CD1c-positive myeloid dendritic cell (primary cell): Measurements from ENCODE around the gene SMARCC1.

Experiments
- DNase-seq: peaks from one replicate; pipeline ENCODE4 v3.0.0-alpha.2; 2016; ENCODE audit errors: extremely low spot score

Gene SMARCC1

DNA sequence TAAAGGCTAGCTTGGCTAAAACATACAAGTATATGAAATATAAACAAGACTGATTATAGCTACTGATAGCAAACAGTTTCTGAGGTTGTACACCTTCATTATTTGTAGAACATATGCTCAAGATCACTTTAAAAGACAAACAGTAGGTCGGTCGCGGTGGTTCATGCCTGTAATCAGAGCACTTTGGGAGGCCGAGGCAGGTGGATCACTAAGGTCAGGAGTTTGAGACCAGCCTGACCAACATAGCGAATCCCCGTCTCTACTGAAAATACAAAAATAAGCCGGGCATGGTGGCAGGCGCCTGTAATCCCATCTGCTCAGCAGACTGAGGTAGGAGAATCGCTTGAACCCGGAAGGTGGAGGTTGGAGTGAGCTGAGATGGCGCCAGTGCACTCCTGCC, 80.3 kb downstream of the SMARCC1 start:
- DNase-seq, result no peak

DNA sequence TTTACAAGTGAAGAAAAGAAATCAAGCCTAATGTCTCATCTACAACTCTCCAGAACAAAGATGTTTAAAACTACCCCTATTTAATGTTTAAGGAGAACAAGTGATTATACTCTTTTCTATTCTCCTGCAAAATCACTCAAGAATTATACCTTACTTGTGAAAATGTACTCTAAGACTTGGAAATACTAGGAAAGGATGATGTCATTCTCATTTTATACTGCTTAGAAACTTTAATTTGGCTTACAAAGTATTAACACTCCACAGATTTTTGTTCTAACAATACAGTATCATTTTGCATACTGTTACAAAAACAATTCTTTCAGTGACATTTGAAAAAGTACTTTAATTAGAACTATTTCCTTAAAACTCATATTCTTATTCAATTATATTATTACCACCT, 89.5 kb downstream of the SMARCC1 start:
- DNase-seq, result no peak

DNA sequence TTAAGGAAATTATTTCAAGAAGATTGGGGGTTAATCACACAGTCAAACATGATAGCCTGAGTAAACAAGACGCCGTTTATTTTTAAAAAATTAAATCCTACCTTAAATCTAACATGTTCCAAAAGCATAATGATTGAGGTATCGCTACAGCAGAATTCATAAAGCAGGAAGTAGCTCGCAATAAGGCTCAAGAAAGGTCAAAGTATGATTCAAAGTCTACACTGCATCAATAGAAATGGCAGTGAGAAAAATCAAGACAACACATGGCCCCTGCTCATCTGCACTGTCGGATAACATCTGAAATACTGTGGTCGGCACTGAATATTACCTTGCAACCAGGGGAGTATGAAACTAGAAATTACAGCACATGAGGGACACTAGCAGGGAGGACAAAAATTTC, 93.2 kb downstream of the SMARCC1 start:
- no peak for DNase-seq

DNA sequence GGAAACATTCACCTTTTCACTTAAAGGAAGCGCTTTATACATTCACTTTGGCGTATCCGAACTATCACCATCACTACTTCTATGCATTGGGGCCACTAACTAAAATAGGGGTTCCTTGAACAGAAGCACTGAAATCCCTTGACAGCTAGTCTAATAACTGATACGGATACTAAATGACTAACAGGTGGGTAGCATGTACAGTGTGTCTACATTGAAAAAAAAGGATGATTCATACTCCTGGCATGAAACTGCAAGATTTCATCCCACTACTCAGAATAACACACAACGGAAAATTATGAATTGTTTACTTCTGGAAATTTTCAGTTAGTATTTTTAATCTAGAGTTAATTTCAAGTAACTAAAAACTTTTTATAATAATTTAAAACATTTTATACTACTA, 96.7 kb downstream of the SMARCC1 start:
- DNase-seq, result no peak

DNA sequence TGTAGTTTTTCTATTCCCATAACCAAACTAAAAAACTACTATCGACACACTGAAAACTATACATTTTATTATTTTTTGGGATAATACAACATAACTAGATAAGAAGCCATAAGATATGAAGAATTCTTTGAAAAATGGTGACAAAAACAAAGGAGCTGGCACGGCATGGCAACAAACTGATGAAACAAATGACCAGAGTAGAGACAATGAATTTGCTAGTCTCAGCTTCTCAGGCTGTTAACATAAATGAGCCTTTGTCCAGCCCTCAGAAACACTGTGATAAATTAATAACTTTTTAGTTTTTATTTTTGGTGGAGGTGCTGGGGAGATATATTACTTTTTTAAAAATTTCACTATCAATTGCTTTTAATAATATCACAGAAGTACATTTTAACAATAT, 100.7 kb downstream of the SMARCC1 start:
- no peak for DNase-seq

DNA sequence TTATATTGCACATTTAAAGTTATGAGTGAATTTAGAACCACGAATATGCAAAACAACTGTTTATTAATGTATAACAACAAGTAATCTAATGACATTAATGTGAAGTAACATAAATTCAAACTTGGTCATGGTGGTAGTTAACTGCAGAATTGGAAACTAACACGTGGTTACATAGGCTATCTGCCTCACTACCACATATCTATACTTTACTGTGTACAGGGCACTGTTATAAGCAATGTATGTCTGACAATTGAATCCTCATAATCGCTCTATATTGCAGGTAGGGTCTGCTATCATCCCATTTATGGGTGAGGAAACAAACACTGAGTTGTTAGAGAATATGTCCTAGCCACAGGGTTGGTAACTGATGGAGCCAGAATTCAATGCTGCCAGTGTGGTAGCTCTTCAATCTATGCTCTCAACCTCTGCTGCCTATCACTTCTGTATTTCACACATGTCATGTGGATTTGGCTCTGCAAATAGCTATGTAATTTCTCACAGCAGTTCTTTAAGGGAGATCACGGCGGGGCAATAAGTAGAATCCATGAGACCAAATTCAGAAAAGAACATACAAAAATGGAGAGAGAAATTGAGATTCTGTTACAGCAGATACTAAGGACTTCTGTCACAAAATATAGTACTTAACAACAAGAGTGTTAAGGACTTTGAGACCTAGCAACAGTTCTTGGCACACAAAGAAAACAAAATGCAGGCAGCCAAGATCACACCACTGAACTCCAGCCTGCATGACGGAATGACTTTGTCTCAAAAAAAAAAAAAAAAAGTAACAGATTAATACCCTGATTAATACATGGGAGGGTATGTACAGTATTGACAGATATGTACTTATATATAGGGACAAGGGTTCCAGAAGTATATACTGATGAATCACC, 103.0 kb downstream of the SMARCC1 start:
- no peak for DNase-seq

DNA sequence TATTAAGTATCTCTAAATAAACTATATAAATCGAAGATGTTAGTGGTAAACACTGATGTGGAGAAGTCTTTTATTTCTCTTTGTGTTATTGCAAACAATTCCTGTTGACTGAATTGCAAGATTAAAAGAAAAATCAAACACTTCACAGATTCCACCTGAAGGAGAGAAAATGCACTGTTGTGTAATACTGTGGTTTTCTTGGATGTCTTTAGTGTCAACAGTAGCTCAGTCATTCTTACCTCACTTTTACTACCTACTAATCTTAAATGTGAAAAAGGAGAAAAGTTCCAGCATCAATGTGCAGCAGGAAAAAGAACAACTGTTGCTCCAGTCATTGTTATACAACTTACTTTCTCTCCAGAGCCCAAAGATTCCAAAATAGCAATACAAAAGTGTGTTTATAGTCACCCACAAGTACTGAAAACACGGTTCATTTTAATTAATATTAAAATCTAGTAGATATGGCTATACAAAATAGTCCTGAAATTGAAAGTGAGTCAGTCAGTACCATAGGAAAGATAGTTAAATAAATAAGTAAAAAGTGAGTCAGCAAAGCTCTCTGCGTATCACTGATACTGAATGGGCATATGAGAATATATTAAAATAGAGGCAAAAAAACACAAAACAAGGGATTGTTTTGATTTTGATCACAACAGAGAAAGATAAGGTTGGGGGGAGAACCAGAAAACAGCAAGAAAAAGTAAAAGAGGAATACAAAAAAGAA, 112.5 kb downstream of the SMARCC1 start:
- DNase-seq, result no peak

DNA sequence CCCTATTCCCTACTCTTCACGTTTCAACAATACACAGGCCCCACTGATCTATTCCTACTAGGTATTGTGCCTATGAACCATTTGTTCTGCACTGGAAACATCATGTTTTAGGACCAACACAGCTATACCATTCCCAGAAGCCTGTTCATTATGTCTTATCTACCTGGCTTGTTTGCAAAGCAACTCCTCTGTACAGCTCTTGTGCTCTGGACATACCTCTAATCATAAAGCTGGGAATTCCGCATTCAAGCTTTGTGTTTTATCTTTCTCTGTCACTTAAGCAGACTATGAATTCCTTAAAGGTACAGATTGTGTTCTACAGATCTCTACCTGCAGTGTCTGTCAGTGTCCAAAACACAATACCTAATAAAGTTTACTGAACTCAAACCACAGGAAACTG, 115.6 kb downstream of the SMARCC1 start:
- DNase-seq, result no peak

DNA sequence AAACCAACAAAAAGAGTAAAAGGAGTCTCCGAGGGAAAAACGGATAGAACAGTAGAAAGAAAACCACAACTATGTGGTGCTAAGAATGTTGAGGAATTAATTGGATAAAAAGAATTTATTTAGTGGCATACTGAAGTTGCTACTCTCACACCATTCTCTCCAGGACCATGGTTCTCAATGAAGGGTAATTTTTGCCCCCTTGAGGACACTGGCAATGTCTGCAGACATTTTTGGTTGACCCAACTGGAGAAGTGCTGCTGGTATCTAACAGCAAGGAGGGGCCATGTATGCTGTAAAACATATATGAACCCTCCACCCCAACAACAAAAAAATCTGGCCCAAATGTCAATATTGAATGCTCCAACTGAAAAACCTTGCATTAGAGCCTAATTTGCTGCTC, 117.2 kb downstream of the SMARCC1 start:
- peak; percentile 7 for DNase-seq

DNA sequence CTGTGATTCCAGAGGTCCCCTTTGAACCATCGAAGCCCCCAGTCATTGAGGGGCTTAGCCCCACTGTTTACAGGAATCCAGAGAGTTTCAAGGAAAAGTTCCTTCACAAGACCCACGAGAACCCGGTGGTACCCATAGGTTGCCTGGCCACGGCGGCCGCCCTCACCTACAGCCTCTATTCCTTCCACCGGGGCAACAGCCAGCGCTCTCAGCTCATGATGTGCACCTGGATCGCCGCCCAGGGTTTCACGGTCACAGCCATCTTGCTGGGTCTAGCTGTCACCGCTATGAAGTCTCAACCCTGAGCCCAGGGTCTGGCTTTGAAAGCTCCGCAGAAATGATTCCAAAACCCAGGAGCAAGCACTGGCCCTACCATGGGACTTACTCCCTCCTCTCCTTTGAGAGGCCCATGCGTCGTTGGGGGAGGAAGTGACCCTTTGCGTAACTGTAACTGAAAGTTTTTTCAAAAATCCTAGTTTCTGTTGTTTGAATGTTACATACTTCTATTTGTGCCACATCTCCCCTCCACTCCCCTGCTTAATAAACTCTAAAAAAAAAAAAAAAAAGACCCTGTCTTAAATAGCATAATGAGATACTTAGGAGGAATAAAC, 118.0 kb downstream of the SMARCC1 start:
- no peak for DNase-seq

DNA sequence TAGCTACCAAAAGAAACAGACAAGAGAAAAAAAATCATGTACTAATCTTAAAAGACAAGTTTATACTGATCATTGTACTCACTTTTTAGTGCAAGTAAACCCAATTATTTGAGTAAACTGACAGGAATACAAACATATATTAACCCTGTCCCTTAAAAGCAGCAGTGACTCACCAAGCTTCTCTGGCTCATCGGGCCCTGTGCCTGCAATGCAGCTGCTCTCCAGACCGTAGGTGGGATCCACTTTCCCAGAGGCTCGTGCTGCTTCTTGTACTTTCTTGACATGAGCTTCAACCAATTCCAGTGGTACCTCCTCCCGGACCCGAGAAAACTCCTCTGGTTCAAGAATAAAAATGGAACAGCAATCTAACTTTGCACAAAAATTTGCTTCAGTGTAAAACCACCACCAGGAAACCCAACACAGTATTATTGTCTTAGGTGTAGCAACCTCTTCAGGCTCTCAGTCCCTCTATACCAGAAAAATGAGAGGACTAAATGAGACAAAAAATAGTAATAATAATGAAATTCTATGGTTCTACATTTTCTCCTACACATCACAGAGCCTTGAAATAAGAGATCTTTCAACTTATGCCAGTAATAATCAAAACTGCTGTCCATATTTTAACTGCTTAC, 120.5 kb downstream of the SMARCC1 start:
- no peak for DNase-seq

DNA sequence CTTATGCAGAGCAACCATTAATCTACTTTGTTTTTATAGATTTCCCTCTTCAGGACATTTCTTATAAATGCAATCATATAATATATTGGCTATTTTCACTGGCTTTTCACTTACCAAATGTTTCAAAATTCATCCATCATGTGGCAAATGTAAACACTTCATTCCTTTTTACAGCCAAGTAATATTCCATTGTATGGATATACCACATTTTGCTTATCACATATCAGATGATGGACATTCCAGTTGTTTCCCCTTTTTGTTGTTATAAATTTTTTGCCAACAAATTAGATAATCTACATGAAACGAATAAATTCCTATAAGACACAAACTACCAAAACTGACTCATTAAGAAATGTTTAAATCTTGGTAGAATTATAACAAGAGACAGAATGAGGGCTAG, 123.2 kb downstream of the SMARCC1 start:
- DNase-seq, result no peak

DNA sequence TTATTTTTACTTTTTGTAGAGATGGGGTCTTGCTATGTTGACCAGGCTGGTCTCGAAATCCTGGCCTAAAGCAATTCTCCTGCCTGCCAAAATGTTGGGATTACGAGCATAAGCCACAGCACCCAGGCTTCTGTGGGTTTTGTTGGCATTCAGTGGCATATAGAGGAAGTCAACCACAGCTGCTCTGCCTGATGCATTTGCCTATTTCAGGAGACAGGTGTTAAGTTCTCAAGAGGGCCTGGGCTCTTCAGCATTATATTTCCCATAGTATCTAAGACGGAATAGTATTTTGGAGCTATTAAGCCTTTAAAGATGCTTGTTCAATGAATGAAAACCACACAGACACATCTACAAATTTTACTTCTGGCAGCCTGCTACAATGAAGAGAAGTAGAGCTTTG, 129.6 kb downstream of the SMARCC1 start:
- no peak for DNase-seq

DNA sequence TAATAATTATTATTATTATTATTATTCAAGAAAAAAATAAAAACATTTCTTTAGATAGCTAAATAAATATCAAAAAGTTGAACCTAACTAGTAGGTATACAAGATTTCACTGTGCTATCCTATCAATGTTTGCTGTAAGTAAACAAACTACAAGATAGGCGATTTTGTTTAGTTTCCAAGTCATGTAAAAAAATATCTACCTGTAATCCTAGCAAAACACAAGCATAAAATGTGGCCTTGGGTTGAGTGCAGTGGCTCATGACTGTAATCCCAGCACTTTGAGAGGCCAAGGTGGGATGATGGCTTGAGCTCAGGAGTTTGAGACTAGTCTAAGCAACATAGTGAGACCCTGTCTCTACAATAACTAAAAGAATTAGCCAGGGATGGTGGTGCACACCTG, 131.4 kb downstream of the SMARCC1 start:
- no peak for DNase-seq

DNA sequence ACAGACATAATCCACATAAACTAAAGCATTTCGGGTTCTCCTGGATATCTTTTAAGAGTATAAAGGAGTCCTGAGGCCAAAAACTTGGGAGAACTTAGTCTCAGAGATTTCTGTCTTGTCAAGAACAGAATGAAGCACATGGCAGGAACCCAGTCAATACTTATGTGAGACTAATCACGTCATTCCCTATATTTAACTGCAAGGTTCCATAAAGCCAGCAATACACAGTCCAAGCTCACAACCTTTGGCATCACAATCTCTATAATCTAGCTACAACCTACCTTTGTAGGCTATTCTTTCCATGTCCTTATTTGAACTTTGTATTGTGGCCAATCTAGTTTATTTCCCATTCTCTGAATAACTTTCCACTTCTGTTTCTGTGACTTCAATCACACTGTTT, 134.1 kb downstream of the SMARCC1 start:
- no peak for DNase-seq

DNA sequence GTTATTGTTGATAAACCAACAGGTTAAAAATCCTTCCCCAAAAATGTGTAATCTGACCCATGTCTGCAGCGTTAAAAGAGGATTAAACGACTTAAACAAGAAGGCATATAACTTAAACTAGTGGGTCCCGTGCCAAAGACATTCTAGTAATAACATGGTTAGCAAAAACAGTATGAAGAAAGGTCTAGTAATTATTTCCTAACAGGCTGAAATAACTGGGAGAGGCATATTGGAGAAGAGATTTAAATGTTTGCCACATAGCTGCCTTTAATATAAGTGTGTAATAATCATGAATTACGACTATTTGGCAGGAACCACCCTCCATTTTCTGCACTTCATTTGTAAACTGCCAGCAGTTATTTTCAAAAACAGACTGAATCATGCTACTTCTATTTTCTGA, 135.3 kb downstream of the SMARCC1 start:
- DNase-seq, result no peak

DNA sequence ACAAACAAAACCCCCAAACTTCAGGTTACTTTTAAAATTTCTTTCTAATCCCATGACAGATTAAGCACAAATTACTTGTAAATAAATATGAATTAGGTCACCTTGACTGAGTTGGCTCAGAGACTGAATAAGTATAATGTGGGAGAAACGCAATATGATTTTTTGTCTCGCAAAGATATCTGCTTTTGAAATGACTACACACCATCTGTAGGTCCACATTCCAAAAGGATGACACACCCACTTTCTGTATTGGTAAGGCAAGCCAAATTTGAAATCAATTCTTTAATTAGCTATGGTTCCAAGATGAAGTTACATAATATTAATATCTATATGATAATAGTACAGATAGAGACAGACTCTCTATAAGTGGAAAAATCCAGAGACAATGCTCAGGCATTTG, 136.1 kb downstream of the SMARCC1 start:
- DNase-seq, result no peak

DNA sequence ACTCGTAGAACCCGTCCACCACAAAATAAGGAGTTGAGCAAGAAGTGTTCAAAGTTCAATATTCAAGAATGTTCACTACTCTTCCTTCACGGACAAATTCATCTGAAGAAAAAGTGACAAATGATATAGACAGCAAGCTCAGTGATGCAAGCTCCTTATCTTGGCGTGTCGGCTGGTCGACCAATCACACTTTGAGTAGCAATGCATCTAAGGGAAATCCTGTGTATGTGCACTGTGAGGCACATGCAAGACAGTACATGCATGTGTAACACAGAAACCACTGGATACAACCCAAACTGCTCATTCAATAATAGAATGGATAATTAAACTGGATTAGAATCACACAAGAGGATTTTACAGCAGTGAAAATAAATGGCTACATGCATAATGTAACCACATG, 138.6 kb downstream of the SMARCC1 start:
- no peak for DNase-seq

DNA sequence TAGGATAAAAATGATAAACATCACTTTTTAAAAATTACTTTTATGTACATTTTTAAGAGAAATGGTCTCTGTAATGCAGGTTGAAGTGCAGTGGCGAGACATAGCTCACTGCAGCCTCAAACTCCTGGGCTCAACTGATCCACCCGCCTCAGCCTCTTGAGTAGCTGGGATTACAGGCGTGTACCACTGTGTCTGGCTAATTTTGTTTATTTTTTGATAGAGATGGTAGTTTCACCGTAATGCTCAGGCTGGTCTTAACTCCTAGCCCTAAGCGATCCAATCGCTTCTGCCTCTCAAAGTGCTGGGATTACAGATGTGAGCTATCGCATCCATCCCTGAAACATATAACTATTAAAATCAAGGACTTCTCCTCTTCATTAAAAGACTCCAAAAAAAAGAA, 140.0 kb downstream of the SMARCC1 start:
- DNase-seq, result no peak

DNA sequence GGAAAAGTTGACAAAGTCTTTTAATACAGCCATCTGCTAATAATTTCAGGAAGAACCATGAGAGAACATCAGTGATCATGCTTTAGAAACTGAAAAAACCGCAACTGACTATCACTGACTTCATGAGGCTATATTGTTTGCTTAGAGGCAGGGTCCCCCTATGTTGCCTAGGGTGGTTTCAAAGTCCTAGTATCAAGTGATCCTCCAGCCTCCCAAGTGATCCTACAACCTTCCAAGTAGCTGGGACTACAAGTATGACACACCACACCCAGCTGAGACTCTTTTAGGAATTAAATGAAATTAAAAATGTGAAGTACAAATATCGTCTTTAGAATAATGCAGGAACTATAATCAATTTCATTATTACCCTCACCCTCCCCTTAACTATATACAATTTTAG, 144.8 kb downstream of the SMARCC1 start:
- DNase-seq, result no peak

DNA sequence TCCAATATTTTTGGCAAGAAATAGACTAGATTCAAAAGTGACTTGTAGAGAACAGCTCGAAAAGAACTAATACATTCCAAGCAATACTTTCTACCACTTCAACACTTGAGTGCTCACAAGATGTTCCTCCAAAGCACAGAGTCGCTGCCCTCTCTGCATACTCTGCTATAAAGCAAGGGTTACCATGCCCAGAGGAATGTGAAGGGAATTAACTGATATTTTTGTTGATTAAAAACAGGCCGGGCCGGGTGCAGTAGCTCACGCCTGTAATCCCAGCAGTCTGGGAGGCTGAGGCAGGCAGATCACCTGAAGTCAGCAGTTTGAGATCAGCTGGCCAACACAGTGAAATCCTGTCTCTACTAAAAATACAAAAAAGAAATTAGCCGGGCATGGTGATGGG, 145.5 kb downstream of the SMARCC1 start:
- no peak for DNase-seq

DNA sequence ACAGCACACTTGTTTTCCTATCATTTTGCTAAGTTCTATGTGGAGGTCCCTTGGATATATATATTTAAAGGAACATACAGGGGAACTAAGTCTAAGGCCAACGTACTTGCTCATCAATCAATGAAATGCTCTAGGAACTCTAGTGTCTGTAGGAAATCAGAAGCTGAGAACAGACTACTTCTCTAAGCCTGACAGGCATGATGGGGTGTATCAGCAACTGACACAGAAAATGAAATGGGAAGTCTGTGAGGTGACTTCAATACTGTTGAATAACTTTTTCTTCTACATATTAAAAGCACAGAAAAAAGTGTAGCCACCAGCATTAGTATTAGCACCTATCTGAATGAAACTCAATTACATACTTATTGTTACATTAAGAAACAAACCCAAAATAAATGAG, 146.2 kb downstream of the SMARCC1 start:
- no peak for DNase-seq
